Amniotic stem cell (primary cell): ENCODE measurements around the gene SLC25A3.
A peak's percentile ranks its signal among the peaks of the same experiment; 100 is the strongest.
"Not testable (repeated sequence)": the region's sequence is repeated elsewhere in the genome, so short reads cannot be mapped to it uniquely, and the experiment has no call there.

ENCODE experiments used
- DNase-seq: peaks from one replicate; lab custom pipeline; 2025; lab: John Stamatoyannopoulos, UW

Gene SLC25A3

GRCh38 chr12:98594050-98594835 is 757 bp downstream of the SLC25A3 start:
- DNase-seq: no peak

GRCh38 chr12:98595243-98595988 is 1.9 kb downstream of the SLC25A3 start:
- DNase-seq: peak; percentile 31

GRCh38 chr12:98597313-98597712 is 3.8 kb downstream of the SLC25A3 start:
- not testable (repeated sequence) for DNase-seq

DNA sequence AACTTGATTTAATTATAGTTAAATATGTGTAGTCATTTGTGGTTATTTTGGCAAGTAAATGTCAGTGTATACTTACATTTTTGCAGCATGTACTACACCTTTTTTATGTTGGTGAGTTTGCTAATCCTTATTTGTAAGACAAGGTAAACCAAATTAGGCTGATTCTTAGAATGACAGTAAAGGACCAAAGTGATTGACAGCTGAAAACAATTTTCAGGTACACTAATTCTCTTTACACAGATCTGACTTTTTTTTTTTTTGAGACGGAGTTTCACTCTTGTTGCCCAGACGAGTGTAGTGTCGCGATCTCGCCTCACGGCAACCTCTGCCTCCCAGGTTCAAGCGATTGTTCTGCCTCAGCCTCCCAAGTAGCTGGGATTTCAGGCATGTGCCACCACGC is 8.4 kb downstream of the SLC25A3 start:
- no peak for DNase-seq

DNA sequence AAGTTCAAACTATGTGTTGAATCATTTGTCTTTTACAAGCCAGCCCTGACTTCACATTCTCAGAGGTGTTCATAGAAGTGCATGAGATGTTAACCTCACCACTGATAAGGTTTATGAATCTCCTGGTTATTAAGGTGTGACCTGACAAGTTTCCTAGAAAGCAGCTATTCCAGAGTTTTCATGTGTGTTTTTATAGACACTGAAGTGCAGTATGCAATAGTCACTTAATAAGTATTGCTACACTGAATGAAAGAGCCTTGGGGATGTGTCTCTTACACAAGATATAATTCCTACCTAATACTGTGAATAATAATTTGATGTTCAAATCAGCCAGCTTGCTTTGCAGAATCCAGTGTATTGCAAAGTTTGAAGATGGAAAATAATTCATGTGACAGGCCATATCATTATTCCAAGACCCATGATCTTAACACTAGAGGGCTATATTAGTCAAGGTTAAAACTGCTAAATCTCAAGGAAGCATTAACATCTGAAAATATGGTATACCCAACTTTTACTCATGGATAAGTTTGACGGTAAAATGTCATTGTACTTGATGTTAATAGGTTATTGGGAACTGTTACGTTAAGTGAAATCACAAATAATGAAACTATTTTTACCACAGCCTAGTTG is 13.0 kb downstream of the SLC25A3 start:
- DNase-seq: no peak

DNA sequence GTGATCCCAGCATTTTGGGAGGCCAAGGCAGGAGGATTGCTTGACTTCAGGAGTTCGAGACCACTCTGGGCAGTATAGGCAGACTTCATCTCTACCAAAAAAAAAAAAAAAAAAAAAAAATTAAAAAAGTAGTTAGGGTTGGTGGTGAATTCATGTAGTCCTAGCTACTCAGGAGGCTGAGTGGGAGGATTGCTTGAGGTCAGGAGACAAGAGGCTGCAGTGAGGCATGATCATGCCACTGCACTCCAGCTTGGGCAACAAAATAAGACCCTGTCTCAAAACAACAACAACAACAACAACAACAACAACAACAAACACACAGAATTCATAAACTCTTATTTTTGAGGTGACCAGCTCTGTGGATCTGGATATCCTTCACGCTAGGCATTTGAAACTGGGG is 17.1 kb downstream of the SLC25A3 start:
- DNase-seq: no peak

GRCh38 chr12:98612696-98613334 is 19.3 kb downstream of the SLC25A3 start:
- no peak for DNase-seq

- DNase-seq: no peak
Measured at GRCh38 chr12:98618952-98619351, 25.5 kb downstream of the SLC25A3 start.

DNA sequence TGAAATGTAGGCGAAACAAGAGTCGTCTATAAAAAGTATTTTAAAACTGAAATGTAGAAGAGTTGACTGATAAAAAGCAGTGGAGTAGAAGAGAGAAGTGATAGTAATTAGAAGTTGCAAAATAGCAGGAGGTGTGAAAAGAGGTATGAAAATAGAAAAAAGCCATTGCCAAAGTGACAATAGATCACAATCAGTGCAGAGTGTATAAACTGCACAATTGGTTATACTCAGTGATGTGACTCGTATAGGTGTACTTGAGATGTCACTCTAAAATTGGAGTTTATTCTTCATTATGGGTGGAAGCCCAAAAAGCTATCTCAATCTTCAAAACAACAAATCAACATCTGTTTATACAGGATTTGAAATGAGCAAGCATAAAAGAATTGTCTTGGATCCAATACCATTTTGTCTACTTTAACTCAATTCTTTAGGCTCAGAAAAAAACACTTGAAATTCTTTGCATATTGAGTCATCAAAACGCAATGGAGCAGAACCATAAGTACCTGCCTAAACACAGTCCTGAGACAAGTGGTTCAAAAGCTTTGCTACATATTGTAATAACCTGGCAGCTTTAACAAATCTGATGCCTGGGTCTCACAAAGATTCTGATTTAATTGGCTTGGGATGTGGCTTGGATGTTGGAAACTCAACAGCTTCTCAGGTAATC is 42.3 kb downstream of the SLC25A3 start:
- no peak for DNase-seq

GRCh38 chr12:98637068-98637467 is 43.6 kb downstream of the SLC25A3 start:
- no peak for DNase-seq

DNA sequence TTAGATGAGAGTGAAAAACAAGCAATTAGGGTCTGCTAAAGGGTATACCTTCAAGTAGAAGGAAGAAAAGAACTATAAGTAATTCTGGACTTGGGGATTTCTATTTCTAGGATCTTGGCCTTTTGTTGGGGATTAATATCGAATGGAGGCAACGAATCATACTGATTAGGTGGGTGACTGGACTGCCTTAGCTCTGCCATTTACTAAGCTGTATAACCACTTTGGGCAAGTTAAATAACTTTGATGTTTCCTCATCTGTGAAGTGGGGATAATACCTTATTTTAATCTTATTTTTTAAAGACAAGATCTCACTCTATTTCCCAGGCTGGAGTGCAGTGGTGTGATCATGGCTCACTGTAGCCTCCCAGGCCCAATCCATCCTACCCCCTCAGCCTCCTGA is 44.5 kb downstream of the SLC25A3 start:
- DNase-seq: no peak

- DNase-seq: no peak
Measured at GRCh38 chr12:98639491-98639890, 46.0 kb downstream of the SLC25A3 start.

DNA sequence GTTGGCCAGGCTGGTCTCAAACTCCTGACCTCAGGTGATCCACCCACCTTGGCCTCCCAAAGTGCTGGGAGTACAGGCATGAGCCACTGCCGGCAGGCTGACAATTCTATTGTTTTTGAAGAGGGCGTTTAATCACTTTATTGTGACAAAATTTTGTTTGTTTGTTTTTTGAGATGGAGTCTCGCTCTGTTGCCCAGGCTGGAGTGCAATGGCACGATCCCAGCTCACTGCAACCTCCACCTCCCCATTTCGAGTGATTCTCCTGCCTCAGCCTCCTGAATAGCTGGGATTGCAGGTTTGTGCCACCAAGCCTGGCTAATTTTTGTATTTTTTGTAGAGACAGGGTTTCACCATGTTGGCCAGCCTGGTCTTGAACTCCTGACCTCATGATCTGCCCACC is 49.3 kb downstream of the SLC25A3 start:
- not testable (repeated sequence) for DNase-seq

- no peak for DNase-seq
Measured at GRCh38 chr12:98644433-98644711, 50.9 kb downstream of the SLC25A3 start.

GRCh38 chr12:98644712-98645571 is 51.5 kb downstream of the SLC25A3 start, which contains the start of the genes APAF1 and IKBIP:
TSS of gene APAF1 (plus strand) at chr12:98645290. CDS start at chr12:98648360, 3,070 bp downstream.
TSS of gene IKBIP (minus strand) at chr12:98644788. CDS start at chr12:98644701, 87 bp downstream.
- DNase-seq: peak; percentile 91

- no peak for DNase-seq
Measured at GRCh38 chr12:98645572-98646067, 52.1 kb downstream of the SLC25A3 start.

DNA sequence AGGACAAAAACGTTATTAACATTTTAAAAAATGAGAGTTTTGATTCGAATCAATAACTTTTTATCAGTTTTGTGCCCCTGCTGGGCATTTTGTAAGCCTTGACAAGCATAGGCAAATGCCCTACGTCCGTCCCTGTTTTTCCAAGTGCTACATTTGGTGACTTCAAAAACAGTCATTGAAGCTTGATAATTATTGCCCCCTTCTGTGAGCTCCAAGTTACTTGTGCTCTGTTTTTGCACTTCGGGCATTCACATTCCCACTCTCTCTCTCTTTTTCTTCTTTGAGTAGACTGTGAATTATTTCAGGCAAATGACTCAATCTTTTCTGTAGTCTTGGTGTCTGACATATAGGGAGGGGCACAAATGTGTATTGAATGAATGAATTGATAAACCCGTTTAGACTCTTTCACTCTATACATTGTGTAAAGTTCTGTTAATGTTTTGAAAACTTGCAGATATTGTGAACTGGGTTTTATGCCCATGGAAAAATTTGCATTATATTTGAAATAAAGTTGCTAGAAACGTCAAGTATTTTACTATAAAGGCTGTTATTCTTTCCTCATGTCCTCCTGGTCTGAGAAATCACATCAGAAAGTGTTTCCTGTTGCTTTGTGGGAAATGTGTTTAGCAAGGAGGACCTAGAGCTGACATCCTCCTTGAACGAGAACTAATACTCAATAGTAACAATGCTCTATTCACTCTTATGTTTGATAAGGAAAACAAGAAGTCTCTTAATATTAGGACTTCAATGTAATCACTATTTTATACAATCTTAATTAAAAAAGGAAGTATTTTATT is 53.0 kb downstream of the SLC25A3 start:
- DNase-seq: no peak

DNA sequence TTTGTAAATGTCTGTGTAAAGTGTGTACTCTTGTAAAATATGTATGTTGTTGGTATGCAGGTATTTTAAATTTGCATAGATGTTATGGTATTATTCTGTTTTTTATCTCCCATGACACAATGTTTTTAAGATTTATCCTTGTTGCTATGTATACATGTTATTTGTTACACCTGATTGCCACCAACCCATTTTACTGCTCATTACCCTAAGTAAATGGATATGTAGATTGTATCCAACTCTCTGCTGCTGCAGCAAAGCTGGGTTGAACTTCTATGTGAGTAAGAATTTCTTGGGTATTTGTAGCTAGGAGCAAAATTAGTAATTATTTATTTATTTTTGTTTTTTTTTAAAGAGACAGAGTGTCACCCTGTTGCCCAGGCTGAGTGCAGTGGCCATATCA is 57.8 kb downstream of the SLC25A3 start:
- no peak for DNase-seq

DNA sequence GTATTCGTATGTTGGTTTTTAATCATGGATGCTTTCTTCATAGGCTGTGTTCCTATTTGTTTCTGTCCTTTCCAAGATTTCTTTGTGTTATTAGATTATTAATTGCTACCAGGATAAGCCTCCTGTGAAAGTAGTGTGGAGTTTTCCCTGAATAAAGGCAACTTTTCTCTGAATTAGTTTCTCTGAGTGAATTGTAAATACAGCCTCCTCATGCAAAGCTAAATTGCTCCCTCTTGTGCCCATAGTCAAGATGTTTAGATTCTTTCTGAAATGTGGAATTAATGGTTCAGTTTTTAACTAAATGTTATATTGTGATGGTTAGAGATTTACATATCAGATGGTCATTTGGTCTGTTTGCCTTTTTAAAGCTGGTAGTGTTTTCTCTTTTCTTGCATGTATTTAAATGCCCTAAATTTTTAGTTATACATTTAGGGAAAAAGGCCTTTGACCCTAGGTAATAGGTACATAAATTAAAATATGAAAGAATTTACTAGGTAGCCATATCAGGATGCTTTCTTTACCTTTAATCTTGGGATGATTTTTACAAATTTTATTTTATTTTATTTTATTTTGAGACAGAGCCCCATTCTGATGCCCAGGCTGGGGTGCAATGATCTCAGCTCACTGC is 60.5 kb downstream of the SLC25A3 start:
- peak; percentile 26 for DNase-seq
